OCI-LY3 (cell line): ENCODE measurements around the gene SCGB1D1.

ENCODE experiments used
- H2AFZ ChIP-seq: fragments of 200-600, 300-600 bp; shearing (Covaris generic); 2 replicates; pipeline ENCODE4 v1.6.0; 2014; ENCODE audit warnings: antibody characterized with exemption, low read depth, low read length
- H3K27ac ChIP-seq: fragments of 200-600, 300-600 bp; sonication (generic); 2 replicates; pipeline ENCODE4 v1.5.1; 2014; ENCODE audit warnings: mild to moderate bottlenecking, low read length, moderate library complexity, mixed read lengths
- H3K27me3 ChIP-seq: fragments of 200-600, 300-600 bp; sonication (generic); 2 replicates; pipeline ENCODE4 v1.6.1; 2014; ENCODE audit warnings: low read depth, low read length, mixed read lengths
- H3K36me3 ChIP-seq: fragments of 200-600, 300-600 bp; sonication (generic); replicated peaks from 2 replicates; pipeline ENCODE3; 2014; ENCODE audit warnings: low read depth, low read length, mixed read lengths
- H3K4me1 ChIP-seq: fragments of 300-600, 200-600 bp; sonication (generic); 2 replicates; pipeline ENCODE4 v1.6.1; 2014; ENCODE audit warnings: low read length, mixed read lengths
- H3K4me2 ChIP-seq: fragments of 200-600, 300-600 bp; sonication (generic); 2 replicates; pipeline ENCODE4 v1.6.1; 2014; ENCODE audit warnings: low read length, mixed read lengths
- H3K4me3 ChIP-seq: fragments of 300-600, 200-600 bp; sonication (generic); 2 replicates; pipeline ENCODE4 v1.5.1; 2014; ENCODE audit warnings: antibody characterized with exemption, mild to moderate bottlenecking, low read length, moderate library complexity
- H3K79me2 ChIP-seq: fragments of 300-600, 200-600 bp; shearing (Covaris generic); 2 replicates; pipeline ENCODE4 v1.6.1; 2014; ENCODE audit warnings: mild to moderate bottlenecking, low read length, mixed read lengths
- H3K9ac ChIP-seq: fragments of 300-600, 200-600 bp; shearing (Covaris generic); 2 replicates; pipeline ENCODE4 v1.6.0; 2014; ENCODE audit warnings: mild to moderate bottlenecking, low read length, moderate library complexity
- H3K9me3 ChIP-seq: fragments of 200-600, 300-600 bp; shearing (Covaris generic); 2 replicates; pipeline ENCODE4 v1.6.1; 2014; ENCODE audit warnings: low read length, mixed read lengths; ENCODE audit not compliant: insufficient read depth
- H4K20me1 ChIP-seq: fragments of 200-600, 300-600 bp; sonication (generic); 2 replicates; pipeline ENCODE4 v1.6.1; 2016; ENCODE audit warnings: low read length, mixed read lengths; ENCODE audit not compliant: insufficient read depth
- CTCF ChIP-seq: fragments of 200-600, 300-600 bp; sonication (generic); IDR thresholded peaks from 2 replicates; pipeline ENCODE4 v1.5.1; 2014; ENCODE audit warnings: antibody characterized with exemption, low read length, low read depth
- EZH2phosphoT487 ChIP-seq: fragments of 200-600 bp; shearing (Covaris generic); IDR thresholded peaks from 2 replicates; pipeline ENCODE4 v1.6.1; 2018; ENCODE audit warnings: antibody characterized with exemption, mixed run types, low read depth

The SCGB1D1 gene

GRCh38 chr11:62150887-62151736 lies 38.9 kb upstream of the SCGB1D1 start:
- Histone ChIP-seq H4K20me1 (no peaks in the 10 kb centered on the region), H3K9ac (no peak overlapping the region), H3K4me3 (no peak overlapping the region), H3K4me2 (no peak overlapping the region), H3K4me1 (no peaks in the 10 kb centered on the region), H3K79me2 (no peaks in the 10 kb centered on the region), H3K27me3 (no peaks in the 10 kb centered on the region), H3K27ac (no peak overlapping the region), H3K36me3 (peaks cover 73% of the 10 kb centered on the region), H3K9me3 (no peaks in the 10 kb centered on the region), H2AFZ (no peak overlapping the region)
- no peak for TF ChIP-seq EZH2phosphoT487

GRCh38 chr11:62151737-62152102 lies 38.3 kb upstream of the SCGB1D1 start:
- H3K9me3 ChIP-seq, result no peaks in the 10 kb centered on the region
- H4K20me1 ChIP-seq, result no peaks in the 10 kb centered on the region
- peaks cover 69% of the 10 kb centered on the region for H3K36me3 ChIP-seq
- no peaks in the 10 kb centered on the region for H3K4me1 ChIP-seq
- no peak overlapping the region for H3K27ac ChIP-seq
- no peak overlapping the region for H3K4me3 ChIP-seq
- no peak overlapping the region for H3K9ac ChIP-seq
- no peaks in the 10 kb centered on the region for H3K79me2 ChIP-seq
- TF ChIP-seq EZH2phosphoT487, result no peak
- TF ChIP-seq CTCF, result no peak
- H3K4me2 ChIP-seq, result no peak overlapping the region
- no peaks in the 10 kb centered on the region for H3K27me3 ChIP-seq
- no peak overlapping the region for H2AFZ ChIP-seq

GRCh38 chr11:62152245-62153086 lies 37.5 kb upstream of the SCGB1D1 start:
- no peaks in the 10 kb centered on the region for H3K79me2 ChIP-seq
- no peak for TF ChIP-seq CTCF
- TF ChIP-seq EZH2phosphoT487, result no peak
- no peaks in the 10 kb centered on the region for H3K9me3 ChIP-seq
- H3K36me3 ChIP-seq, result peaks cover 62% of the 10 kb centered on the region
- no peaks in the 10 kb centered on the region for H3K4me1 ChIP-seq
- H4K20me1 ChIP-seq, result no peaks in the 10 kb centered on the region
- no peak overlapping the region for H3K27ac ChIP-seq
- no peak overlapping the region for H2AFZ ChIP-seq
- H3K9ac ChIP-seq, result no peak overlapping the region
- no peak overlapping the region for H3K4me2 ChIP-seq
- H3K27me3 ChIP-seq, result no peaks in the 10 kb centered on the region
- H3K4me3 ChIP-seq, result no peak overlapping the region

GRCh38 chr11:62153087-62153395 lies 37.0 kb upstream of the SCGB1D1 start:
- Histone ChIP-seq H4K20me1 (no peaks in the 10 kb centered on the region), H3K9ac (no peak overlapping the region), H3K27ac (no peak overlapping the region), H2AFZ (no peak overlapping the region), H3K9me3 (no peaks in the 10 kb centered on the region), H3K36me3 (peaks cover 56% of the 10 kb centered on the region), H3K4me2 (no peak overlapping the region), H3K27me3 (no peaks in the 10 kb centered on the region), H3K79me2 (no peaks in the 10 kb centered on the region), H3K4me3 (no peak overlapping the region), H3K4me1 (no peaks in the 10 kb centered on the region)
- no peak for TF ChIP-seq EZH2phosphoT487
- no peak for TF ChIP-seq CTCF
